Right lobe of liver (tissue), 6 donors: ENCODE results near the gene FGFBP1. TPM values are rescaled to one million over a fixed set of nuclear protein-coding genes. Genes with fewer than 3 reads are reported as not detected.

Experiments used
- ATAC-seq, 4 donors: fragments of 200-7000 bp; cut with Tn5 transposase; one replicate each; pipeline ENCODE4 v1.9.1; 2020; ENCODE audit warnings: mild to moderate bottlenecking in 4 of 4, moderate library complexity in 4 of 4
- DNase-seq, 3 donors: peaks; one replicate each; pipeline ENCODE4 v3.0.0-alpha.2; 2020
- H3K27ac ChIP-seq, 3 donors: fragments of 200-600 bp; one replicate each; pipeline ENCODE4 v1.8.0; 2022
- H3K27me3 ChIP-seq, 2 donors: fragments of 200-600 bp; one replicate each; pipeline ENCODE4 v1.8.0; 2022
- H3K36me3 ChIP-seq, 4 donors: fragments of 200-600 bp; sonication (generic) in 1 of 4; one replicate each; pipeline versions ENCODE4 v1.5.1 to v1.8.0; 2017 to 2022; ENCODE audit warnings: control low read depth in 1 of 4
- H3K4me1 ChIP-seq, 4 donors: fragments of 200-600 bp; sonication (generic) in 1 of 4; one replicate each; pipeline versions ENCODE4 v1.5.1 to v1.8.0; 2017 to 2022; ENCODE audit warnings: control low read depth in 1 of 4
- H3K4me3 ChIP-seq, 3 donors: fragments of 200-600 bp; one replicate each; pipeline ENCODE4 v1.8.0; 2022
- H3K9me3 ChIP-seq, 4 donors: fragments of 200-600 bp; sonication (generic) in 1 of 4; one replicate each; pipeline versions ENCODE4 v1.5.1 to v1.8.0; 2017 to 2022; ENCODE audit warnings: control low read depth in 1 of 4
- POLR2A ChIP-seq: fragments of 450-650 bp; IDR thresholded peaks from one replicate; pipeline ENCODE4 v1.6.1; 2017; ENCODE audit warnings: antibody characterized with exemption, mild to moderate bottlenecking
- WGBS: methylation state at CpG from one replicate; pipeline ENCODE4 v1.1.6; 2018; ENCODE audit warnings: low coverage, low lambda C conversion rate; ENCODE audit not compliant: insufficient coverage; ENCODE audit errors: missing lambda C conversion rate; 5-methylcytosine and 5-hydroxymethylcytosine counted together
- intact Hi-C, 2 donors: fragments of 100-400 bp; cut with DNase I; formaldehyde crosslinking; loops; one replicate each; pipeline versions ENCODE4 v1.11.2 to v1.14.1; 2022
- total RNA-seq, 6 experiments: library from RNA; depleted of rRNA in 2 of 6; stranded (reverse); fragments of >200 nt in 2 of 6; fragmentation: NEBNext Ultra II Directional in 3 of 6; extraction: Animal tissue kit (Norgen Biotek cat#: 25700) in 3 of 6; gene quantifications; one replicate each; pipeline versions ENCODE4 v1.1.0 to v1.2.4, GENCODE V29; 2016 to 2023
- TF ChIP-seq, protein P1 (sequence below), 4 donors: fragments of 200-600 bp in 3 of 4; fragments of 450-650 bp in 1 of 4; IDR thresholded peaks; one replicate each; pipeline versions ENCODE4 v1.5.1 to v1.8.0; 2016 to 2022; ENCODE audit warnings: antibody characterized with exemption in 4 of 4, mild to moderate bottlenecking in 2 of 4
- donor health status: DM: no; HTN: yes; CAD: no.
- donor health status: DM: no; HTN: no; CAD: no.
- donor health status: DM: no; HTN: no; CAD: no.
- donor health status: DM: no; HTN: yes; CAD: no.
- donor health status: DM: no; HTN: yes; CAD: no.

The FGFBP1 gene
- total RNA-seq, 6 experiments from 2014 or later, result not detected

DNA sequence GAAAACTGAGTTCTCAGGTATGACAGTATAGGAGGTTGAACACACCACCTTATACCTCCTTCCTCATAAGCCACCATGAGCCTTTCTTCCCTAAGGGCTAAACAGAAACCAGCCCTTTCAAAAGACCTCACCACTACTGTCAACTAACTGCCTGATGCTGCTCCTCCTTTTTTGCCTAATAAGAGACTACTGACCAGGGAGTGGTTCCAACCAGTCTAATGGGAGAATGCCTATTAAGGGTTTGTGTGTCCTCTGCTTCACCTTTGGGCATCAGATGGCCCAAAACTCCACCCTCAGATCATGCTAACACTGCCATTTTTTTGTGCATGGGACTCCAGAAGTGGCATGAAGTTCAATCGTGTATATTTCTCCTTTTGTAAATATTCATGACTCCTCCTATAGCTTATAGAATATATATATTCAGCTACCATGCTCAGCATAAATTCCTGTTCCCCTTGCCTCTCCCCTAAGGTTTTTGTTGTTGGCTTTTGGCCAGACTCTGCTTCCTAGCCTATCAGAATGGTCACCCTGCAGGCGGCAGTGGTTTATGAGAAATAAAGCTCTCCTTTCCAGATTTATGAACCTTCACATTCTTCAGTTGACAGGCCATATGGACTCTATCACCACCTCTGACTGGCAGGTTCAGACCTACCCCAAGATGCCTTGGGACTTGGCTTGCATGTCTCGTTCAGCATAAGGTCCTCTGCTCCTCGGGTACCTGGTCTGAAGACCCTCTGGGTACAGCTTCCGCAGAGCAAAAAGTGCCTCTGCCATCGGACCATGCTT, 28.2 kb downstream of the FGFBP1 start:
- H3K36me3 ChIP-seq, result no peaks in the 10 kb centered on the region
- no peak for ATAC-seq
- TF ChIP-seq, protein P1, sequence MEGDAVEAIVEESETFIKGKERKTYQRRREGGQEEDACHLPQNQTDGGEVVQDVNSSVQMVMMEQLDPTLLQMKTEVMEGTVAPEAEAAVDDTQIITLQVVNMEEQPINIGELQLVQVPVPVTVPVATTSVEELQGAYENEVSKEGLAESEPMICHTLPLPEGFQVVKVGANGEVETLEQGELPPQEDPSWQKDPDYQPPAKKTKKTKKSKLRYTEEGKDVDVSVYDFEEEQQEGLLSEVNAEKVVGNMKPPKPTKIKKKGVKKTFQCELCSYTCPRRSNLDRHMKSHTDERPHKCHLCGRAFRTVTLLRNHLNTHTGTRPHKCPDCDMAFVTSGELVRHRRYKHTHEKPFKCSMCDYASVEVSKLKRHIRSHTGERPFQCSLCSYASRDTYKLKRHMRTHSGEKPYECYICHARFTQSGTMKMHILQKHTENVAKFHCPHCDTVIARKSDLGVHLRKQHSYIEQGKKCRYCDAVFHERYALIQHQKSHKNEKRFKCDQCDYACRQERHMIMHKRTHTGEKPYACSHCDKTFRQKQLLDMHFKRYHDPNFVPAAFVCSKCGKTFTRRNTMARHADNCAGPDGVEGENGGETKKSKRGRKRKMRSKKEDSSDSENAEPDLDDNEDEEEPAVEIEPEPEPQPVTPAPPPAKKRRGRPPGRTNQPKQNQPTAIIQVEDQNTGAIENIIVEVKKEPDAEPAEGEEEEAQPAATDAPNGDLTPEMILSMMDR (IDR thresholded peaks at IDR 0.05), result no peak
- no peak for TF ChIP-seq POLR2A
- no peaks in the 10 kb centered on the region for H3K27me3 ChIP-seq
- no peak for DNase-seq
- 67% methylated on average over 6 of the region's 6 CpGs for WGBS
- H3K27ac ChIP-seq, result no peak overlapping the region
- no peak overlapping the region for H3K4me3 ChIP-seq
- no peaks in the 10 kb centered on the region for H3K4me1 ChIP-seq
- no peaks in the 10 kb centered on the region for H3K9me3 ChIP-seq
- intact Hi-C loops, result no loop called here

DNA sequence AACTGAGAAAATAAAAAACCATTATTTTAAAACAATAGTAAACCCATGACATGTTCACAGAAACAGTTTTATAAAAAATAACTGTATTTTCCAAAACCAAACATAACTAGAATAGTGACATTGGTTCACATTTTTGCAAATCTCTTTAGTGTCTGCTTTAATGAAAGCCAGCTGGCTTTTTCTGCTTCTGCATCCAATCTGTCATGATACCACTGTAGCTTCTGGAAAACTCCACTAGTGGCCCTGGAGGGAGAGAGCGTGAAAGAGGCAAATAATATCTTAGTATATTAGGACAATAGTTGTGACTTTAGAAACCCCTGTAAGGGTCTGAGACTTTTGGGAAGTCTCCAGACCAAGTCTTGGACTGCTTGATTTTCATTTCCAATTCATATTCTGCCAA, 31.1 kb downstream of the FGFBP1 start:
- H3K27ac ChIP-seq, result no peak overlapping the region
- intact Hi-C loops, result no loop called here
- TF ChIP-seq, protein P1 (IDR thresholded peaks at IDR 0.05), result no peak
- no peak for TF ChIP-seq POLR2A
- DNase-seq (no peak), ATAC-seq (no peak)
- no peaks in the 10 kb centered on the region for H3K27me3 ChIP-seq
- H3K9me3 ChIP-seq, result no peaks in the 10 kb centered on the region
- no peaks in the 10 kb centered on the region for H3K4me1 ChIP-seq
- H3K36me3 ChIP-seq, result no peaks in the 10 kb centered on the region
- WGBS, result 55% methylated on average over 1 of the region's 1 CpG
- no peak overlapping the region for H3K4me3 ChIP-seq

DNA sequence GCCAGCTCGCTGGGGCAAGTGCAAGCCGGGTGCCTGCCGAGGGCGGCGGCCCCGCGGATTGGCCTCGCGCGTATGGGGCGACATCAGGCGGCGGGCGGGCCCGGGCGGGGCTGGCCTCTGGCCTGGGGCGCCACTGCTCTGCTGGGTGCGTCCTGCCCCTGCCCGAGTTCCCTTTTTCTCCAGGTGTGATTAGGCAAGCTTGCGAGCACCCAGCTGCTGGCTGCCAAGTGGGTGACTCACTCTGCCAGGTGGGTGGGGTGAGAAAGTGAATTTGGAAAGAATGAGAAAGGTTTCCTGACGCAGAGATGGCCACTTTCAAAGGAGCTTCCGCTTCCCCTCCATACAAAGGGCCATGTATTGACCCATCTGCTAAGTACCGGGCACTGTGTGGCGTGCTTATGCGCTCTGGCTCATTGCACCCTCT, 32.5 kb downstream of the FGFBP1 start:
- DNase-seq, result peak; percentile 61 to 76 (median 67)
- intact Hi-C loops, result no loop called here
- Histone ChIP-seq H3K36me3 (no peaks in the 10 kb centered on the region), H3K4me1 (no peaks in the 10 kb centered on the region), H3K27me3 (no peaks in the 10 kb centered on the region), H3K4me3 (no peak overlapping the region), H3K9me3 (no peaks in the 10 kb centered on the region), H3K27ac (no peak overlapping the region)
- peak; percentile 80 to 93 (median 91) for ATAC-seq
- TF ChIP-seq, protein P1 (IDR thresholded peaks at IDR 0.05), result no peak
- no peak for TF ChIP-seq POLR2A
- WGBS, result 55% methylated on average over 8 of the region's 25 CpGs

DNA sequence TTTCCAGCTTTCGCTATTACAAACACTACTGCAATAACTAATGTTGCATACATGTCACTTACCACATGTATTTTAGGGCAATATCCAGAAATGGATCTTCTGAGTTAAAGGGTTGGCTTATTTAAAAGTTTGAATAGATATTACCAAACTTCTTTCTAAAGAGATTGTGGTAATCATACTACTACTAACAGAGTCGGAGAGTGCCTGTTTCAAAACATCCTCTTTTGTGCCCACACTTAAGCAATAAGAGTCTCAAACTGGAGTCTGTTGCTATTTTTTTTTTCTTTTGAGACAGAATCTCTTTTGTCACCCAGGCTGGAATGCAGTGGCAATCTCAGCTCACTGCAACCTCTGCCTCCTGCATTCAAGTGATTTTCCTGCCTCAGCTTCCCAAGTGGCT, 35.8 kb downstream of the FGFBP1 start:
- Histone ChIP-seq H3K36me3 (no peaks in the 10 kb centered on the region), H3K27me3 (no peaks in the 10 kb centered on the region), H3K27ac (no peak overlapping the region), H3K9me3 (no peaks in the 10 kb centered on the region), H3K4me1 (no peaks in the 10 kb centered on the region), H3K4me3 (no peak overlapping the region)
- 52% methylated on average over 2 of the region's 2 CpGs for WGBS
- DNase-seq (no peak), ATAC-seq (no peak)
- intact Hi-C loops, result no loop called here
- TF ChIP-seq POLR2A, result no peak
- TF ChIP-seq, protein P1 (IDR thresholded peaks at IDR 0.05), result no peak
